ENCODE measurements around the gene OGFOD1.

Gene OGFOD1

GRCh38 chr16:56450986-56451752 is at the start of gene OGFOD1, which contains the start of gene NUDT21:
TSS of gene OGFOD1 (plus strand) at chr16:56451554. CDS start at chr16:56451613, 59 bp downstream.
TSS of gene NUDT21 (minus strand) at chr16:56451332. CDS start at chr16:56451202, 130 bp downstream.
- DNase-seq: peak; percentile 97

- no peak for DNase-seq
These were observed 45.2 kb upstream of the OGFOD1 start for GRCh38 chr16:56405977-56406672.

DNA sequence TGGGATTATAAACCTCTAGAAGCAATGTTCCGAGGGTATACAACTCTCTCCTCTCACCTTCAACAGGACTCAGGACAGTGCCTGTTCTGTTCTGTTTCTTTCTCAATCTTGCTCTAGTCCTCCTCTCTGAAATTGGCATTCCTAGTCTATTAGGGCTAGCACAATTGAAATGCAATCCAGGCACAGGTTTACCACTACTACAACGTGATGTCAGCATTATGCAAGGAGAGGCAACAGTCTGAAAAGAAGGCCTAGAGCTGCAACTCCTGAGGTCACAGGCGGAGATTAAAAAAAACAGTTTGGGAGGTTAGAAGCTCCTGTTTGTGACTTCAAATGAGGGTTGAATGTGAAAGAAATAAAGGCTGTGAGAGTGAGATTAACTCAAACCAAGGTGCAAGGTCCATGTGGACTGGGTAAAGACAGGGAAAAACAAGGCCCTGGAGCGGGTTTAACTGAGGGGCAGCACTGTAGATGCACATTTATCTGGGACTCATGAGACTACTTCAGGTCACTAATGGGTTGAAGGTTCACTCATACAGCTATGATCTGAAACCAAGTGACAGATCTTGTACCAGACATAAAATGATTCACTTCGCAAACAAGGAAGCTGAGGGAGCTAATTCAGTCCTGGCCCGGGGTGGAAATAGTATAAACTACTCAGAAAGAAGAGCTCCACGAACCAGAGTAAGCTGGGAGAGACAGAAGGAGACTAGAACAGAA is 42.8 kb upstream of the OGFOD1 start:
- no peak for DNase-seq

DNA sequence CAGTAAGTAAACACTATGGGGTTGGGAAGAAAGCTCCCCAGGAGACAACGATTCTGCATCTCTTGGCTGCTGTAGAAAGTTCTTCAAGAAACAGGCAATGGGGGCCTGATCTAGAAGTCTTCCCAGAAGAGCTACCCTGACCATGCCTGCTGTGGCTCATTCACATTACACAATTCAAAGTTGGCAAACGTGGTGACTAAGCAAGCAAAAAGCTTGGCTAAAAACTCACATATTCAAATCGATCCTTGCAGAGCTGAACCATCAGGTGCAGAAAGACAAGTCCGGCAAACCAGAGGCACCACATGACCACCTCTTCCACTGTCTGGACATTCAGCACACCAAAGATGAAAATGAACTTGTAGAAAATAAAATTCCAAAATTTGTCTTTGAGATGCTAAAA is 42.2 kb upstream of the OGFOD1 start:
- DNase-seq: no peak

DNA sequence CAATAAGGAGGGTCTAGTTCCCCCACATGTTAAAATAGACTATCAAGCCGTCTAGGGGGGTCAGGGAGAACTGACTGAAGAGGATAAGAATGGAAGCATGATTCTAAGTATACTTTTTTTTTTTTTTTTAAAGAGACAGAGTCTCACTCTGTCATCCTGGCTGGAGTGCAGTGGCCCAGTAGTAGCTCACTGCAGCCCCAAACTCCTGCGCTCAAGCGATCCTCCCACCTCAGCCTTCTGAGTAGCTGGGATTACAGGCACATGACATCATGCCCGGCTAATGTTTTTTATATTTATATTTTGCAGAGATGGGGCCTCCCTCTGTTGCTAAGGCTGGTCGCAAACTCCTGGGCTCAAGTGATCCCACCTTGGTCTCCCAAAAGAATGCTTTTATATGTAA is 40.2 kb upstream of the OGFOD1 start:
- no peak for DNase-seq

GRCh38 chr16:56411624-56412023 is 39.7 kb upstream of the OGFOD1 start:
- no peak for DNase-seq

- DNase-seq: no peak
These were observed 38.0 kb upstream of the OGFOD1 start for GRCh38 chr16:56413381-56413780.

DNA sequence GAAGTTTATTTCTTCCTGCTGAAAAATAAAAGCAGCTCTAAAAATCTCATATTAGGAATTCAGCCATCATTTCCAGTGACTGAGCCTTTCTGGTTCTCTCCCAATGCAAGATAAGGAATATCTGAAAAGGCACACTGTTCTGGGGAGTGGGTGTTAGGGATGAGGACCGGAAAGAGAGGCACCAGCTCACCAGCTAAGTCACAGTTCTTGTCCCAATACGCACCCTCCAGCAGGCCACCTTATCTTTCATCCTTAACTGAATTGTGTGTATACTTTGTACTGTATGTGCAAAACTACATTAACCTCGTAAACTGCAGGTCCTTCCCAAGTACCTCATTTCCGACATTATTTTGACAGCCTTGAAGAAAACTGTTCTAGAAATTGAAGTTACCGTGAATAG is 37.0 kb upstream of the OGFOD1 start:
- DNase-seq: no peak

GRCh38 chr16:56415875-56416274 is 35.5 kb upstream of the OGFOD1 start:
- no peak for DNase-seq

DNA sequence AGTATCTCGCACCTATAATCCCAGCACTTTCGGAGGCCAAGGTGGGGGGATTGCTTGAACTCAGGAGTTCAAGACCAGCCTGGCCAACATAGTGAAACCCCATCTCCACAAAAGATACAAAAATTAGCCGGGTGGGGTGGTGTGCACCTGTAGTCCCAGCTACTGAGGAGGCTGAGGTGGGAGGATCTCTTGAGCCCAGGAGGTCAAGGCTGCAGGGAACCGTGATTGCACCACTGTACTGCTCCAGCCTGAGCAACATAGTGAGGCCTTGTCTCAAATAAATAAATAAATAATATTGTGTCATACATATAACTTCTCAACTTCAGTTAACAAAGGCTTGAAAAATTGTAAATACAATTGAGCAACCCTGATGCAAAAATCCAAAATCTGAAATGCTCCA is 34.2 kb upstream of the OGFOD1 start:
- no peak for DNase-seq

GRCh38 chr16:56419740-56420548 is 31.4 kb upstream of the OGFOD1 start:
- no peak for DNase-seq

GRCh38 chr16:56420613-56421012 is 30.7 kb upstream of the OGFOD1 start:
- DNase-seq: no peak

GRCh38 chr16:56421313-56421712 is 30.0 kb upstream of the OGFOD1 start:
- no peak for DNase-seq

GRCh38 chr16:56421976-56422669 is 29.2 kb upstream of the OGFOD1 start:
- DNase-seq: no peak

GRCh38 chr16:56422896-56423441 is 28.4 kb upstream of the OGFOD1 start:
- no peak for DNase-seq

DNA sequence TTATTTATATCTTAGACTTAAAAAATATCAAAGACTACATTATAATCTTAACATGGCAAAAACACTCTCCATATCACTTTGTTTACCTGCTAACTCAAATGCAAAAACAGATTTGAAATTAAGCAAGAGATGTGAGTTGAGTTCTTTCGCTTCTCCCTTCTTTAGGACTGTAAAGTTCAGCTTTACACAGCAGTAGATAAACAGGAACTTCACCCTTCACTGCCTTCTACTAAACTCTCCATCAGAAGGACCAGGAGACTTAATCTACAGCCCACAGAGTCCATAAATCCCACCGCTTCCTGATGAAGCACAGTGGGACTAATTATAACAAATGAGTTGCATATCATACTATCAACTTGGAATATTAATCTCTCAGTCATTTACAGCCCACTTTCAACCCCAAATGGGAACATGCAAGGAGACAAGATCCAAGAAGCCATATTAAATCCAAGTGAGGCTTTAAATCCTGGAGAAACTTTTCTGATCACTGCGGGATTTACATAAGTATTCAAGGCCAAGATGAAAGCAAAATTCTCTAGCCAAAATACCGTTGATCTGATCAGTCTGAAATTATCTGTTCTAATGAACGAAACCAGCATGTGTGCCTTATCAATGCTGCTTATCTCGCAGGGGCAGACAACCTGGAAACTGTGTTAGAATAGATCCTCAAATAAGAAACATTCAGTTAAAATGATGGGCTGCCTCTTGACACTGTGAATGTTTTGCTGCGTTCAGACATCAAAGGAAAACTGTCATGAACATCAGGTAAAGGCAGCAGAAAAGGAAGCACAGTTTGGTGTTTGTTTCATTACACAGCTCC is 27.6 kb upstream of the OGFOD1 start:
- DNase-seq: peak; percentile 11

DNA sequence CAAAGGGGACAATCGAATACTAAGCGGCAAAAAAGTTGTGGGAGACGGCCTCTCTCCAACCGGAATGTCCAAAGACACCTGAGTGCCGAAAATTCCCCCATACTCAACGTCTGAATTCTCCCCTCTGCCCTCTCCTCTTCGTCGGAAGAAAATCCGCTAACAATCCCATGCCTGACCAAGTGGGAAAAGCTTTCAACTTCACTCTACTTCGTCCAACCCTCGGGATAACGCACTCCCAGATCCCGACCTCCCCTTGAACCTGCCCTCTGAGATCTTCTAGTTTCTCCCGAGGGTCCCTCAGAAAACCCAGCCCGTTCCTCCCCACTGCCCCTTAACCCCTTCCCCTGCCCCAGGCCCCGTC is 27.0 kb upstream of the OGFOD1 start:
- DNase-seq: no peak

DNA sequence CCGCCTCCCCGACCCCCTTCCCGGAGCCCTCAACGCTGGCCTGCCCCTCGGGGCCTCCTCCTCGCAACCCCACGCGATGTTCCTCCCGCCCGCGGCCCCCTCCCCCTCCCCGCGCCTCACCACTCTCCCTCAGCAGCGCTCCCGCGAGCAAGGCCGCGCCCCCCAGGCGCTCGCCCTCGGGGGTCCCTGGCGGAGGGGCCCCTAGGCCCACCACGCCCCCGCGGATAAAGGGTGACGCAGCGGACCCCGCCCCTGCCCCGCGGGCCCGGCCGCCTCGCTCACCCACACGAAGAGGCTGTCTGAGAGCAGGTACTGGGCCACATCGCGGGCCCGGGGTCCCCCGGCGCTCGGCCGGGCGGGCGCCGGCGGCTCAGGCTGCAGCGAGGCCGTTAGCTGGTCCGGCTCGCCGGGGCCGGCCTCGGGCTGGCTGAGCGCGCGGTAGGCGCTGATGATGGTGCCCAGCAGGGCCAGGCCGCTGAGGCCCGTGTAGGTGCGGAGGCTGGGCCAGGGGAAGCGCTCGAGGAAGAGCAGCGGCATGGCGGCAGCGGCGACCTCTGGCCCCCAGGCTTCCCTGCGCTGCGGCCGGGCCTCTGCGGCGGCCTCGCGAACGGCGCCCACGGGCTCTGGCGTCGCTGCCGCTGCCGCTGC is 26.4 kb upstream of the OGFOD1 start:
- peak; percentile 14 for DNase-seq

GRCh38 chr16:56425439-56425832 is 25.9 kb upstream of the OGFOD1 start, which contains the start of gene AMFR:
TSS of gene AMFR (minus strand) at chr16:56425545. CDS start at chr16:56425327, 218 bp downstream.
- peak; percentile 49 for DNase-seq

DNA sequence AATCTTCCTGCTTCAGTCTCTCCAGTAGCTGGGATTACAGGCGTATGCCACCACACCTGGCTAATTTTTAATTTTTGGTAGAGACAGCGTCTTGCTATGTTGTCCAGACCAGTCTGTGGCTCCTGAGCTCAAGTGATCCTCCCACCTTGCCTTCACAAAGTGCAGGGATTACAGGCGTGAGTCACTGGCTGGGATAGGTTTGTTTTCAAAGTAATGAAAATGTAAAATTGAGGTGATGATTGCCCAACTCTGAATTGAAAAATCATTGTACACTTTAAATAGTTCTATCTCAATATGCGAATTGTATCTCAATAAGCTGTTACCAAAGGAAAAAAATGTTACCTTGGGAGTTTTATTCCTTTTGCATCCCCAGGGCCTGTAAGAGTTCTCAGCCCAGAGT is 24.8 kb upstream of the OGFOD1 start:
- DNase-seq: no peak
